ENCODE measurements around the gene URB2.
"Not testable (repeated sequence)": the region's sequence is repeated elsewhere in the genome, so short reads cannot be mapped to it uniquely, and the experiment has no call there.

The URB2 gene

DNA sequence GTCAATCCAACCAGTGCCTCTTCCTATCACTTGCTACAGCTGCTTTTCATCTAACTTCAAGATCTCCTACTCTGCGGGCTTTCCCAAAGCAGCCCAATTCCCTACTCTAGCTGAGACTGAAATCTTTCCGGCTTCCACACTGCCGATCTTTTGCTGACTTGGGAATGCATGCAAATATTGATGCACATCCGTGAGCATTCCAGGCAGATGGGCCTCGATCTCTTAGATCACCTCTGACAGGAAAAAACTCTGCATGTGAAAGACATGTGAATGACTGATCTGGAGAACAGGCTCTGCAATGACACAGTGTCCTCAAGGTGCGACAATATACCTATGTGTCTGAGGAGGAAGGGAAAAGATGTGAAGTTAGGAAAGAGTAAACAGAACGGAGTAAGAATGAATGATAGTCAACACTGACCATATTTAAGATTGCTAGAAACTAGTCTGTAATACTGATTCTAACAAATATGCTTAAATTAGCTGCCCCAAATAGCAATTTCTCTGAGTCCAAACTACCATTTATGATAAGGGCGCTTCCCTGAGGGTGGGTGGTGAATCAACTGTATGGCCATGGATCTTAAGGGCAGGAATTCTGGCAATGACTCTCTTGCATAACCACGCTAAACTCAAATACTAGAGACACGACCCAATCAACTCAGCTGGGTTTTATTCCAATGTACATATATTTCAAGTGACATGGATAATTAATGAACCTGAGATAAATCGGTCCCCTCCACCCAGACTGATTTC, 8.5 kb upstream of the URB2 start:
- DNase-seq = no peak

DNA sequence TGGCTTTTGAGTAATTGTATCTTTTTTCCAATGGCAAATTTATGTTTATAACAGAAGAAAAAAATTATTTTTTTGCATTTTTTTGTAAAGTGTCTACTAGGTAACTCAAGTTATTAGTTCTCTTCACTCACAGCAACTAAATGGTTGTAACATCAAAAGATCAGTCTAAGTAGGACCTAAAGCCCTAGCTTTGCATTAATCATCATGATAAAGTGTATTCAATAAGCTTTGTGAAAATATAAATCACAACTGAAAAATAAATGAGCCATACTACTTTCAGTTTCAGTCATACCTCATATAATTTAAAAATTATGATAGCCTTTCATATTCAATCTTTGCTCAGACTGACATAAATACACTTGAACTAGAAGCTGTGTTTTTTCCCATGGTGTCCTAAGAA, 7.0 kb upstream of the URB2 start:
- DNase-seq = no peak

GRCh38 chr1:229619614-229620013, 6.4 kb upstream of the URB2 start:
- DNase-seq = no peak

- no peak for DNase-seq
Observed at GRCh38 chr1:229620876-229621275, 5.2 kb upstream of the URB2 start.

DNA sequence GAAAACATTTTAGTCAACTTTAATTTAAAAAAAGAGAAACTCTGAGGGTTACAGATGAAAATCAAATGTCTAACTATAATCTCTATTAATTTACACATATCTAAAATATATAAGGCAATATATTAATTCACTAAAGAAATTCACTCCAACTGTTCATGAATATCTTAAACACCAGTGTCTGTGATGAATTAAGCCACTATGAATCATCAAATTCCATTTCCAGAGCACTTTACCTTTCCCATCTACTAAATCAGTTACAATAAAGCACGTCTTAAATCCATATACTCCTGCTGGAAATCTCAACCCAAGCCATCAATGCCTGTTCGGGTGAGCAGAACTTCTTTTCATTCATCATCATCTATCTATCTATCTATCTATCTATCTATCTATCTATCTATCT, 4.4 kb upstream of the URB2 start:
- no peak for DNase-seq

- DNase-seq = not testable (repeated sequence)
Observed at GRCh38 chr1:229622641-229623120, 3.4 kb upstream of the URB2 start.

DNA sequence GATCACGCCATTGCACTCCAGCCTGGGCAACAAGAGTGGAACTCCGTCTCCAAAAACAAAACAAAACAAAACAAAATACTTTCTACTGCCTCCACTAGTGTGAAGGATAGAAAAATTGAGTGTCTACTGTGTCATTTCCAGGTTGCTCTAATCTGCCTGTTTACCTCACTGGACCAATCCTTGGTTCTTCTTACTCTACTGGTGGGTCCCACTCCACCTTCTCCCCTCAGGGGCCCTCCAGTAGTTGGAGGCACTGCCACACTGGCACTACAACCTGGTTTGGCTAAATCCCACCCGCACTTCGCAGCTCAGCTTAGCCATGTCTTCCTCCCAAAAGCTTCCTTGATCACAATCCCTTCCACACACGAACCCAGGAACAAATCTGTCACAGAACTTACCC, 2.8 kb upstream of the URB2 start:
- no peak for DNase-seq

- no peak for DNase-seq
Observed at GRCh38 chr1:229623838-229624237, 2.2 kb upstream of the URB2 start.

GRCh38 chr1:229624521-229625070, 1.5 kb upstream of the URB2 start:
- DNase-seq = peak; percentile 22

- DNase-seq = no peak
Observed at GRCh38 chr1:229625071-229625914, 754 bp upstream of the URB2 start.

DNA sequence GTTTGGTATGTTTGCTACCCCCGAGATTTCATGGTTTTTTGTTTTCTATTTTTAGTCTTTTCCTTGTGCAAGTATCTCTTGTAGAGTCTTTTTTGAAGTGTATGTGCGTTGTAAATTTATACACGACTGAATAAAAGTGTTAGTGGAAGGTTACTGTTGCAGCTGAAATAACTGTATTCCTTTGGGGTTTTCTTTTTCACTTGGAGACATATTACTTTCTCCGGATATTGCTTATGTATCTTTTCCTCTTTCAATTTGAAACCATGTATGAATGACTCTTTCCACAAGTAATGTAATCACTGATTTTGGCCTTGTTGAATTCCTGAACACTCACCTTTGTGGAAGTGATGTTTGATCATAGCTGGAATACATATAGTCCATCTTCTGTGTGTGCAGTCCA, 956 bp downstream of the URB2 start:
- no peak for DNase-seq

DNA sequence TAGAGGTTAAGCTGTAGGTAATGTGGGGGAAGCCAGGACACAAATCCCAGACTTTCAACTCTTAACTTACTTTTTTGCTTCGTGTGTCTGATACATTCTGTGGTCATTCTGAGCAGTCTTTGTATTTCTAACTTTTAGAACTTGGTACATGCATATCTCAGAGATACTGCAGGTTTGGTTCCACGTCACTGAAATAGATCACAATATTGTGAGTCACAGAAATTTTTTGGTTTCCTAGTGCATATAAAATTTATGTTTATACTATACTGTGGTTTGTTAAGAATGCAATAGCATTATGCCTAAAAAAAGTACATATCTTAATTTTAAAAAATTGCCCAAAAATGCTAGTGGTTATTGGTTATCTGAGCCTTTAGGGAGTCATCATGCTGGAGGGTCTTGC, 3.2 kb downstream of the URB2 start:
- no peak for DNase-seq

GRCh38 chr1:229631148-229631547, 5.1 kb downstream of the URB2 start:
- DNase-seq = no peak

GRCh38 chr1:229631966-229632365, 5.9 kb downstream of the URB2 start:
- no peak for DNase-seq

DNA sequence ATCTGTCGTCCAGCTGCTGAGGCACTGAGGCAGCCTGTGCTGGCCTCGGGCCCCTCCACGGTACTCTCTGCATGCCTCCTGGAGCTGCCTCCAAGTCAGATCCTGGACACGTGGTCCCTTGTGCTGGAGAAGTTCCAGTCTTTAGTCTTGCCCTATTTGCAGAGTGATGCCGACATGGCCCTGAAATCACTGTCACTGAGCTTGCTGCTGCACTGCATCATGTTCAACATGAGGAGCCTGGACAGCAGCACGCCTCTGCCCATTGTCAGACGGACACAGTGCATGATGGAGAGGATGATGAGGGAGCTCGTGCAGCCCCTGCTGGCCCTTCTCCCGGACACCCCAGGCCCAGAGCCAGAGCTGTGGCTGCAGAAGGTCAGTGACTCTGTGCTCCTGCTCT, 10.0 kb downstream of the URB2 start:
- DNase-seq = no peak

DNA sequence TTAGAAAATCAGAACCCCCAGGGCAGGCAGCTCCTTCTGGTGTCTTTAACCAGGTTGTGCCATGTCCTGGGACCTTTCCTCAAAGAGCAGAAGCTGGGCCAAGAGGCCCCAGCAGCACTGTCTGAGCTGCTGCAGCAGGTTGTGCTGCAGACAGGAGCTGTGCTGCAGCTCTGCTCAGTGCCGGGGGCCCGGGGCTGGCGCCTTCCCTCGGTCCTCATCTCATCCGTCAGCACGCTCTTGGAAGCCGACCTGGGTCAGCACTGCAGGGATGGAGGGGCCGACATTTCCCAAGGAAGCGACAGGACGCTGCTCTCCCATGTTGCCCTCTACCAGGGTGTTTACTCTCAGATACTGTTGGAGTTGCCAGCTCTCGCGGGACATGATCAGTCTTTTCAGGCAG, 11.7 kb downstream of the URB2 start:
- no peak for DNase-seq

- DNase-seq = no peak
Observed at GRCh38 chr1:229640455-229640854, 14.4 kb downstream of the URB2 start.

GRCh38 chr1:229641306-229641705, 15.3 kb downstream of the URB2 start:
- DNase-seq = no peak

- DNase-seq = no peak
Observed at GRCh38 chr1:229642376-229642775, 16.3 kb downstream of the URB2 start.

DNA sequence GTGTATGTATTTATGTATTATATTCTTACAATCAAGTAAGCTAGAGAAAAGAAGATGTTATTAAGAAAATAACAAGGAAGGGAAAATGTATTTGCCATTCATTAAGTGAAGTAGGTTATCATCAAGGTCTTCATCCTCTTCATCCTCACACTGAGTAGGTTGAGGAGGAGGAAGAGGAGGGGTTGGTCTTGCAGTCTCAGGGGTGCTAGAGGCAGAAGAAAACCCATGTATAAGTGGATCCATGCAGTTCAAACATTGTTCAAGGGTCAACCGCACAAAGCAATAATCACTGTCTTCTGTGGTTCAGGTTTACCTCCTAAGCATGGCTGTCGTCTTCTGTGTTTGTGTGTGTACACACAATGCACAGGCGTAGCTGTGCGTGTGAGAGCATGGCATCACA, 16.9 kb downstream of the URB2 start:
- DNase-seq = no peak

DNA sequence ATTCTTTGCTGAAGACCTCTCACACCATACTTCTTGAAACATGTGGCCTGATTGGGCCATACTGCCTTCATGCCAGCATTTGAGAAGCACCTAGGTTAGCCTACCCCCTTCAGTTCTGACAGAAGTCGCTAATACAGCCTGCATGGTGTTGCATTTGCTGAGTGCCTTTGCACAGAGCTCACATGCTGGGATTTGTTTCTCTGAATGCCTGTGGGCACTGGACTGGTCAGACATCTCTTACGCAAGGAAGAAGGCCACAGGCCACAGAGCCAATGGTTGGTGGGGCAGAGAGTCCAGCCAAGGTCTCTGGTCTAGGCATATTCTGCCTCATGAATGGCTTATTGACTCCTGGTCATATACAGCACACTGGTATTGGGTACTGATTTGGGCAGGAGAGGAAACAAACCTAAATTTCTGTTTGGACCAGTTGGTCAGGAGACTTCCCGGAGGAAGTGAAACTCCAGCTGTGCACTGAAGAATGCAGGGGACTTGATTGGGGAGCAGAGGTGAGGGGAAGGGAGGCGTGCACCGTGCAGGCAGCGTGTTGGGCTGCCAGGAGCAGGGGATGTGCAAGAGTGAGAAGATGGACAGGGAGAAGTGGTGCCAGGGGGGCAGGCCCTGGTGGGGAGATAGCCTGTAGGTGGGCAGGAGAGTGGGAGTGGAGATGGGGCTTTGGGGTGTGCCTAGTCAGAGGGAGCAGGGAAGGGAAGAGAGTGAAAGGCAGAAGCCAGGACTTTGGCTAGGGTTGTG, 18.1 kb downstream of the URB2 start:
- DNase-seq = no peak

GRCh38 chr1:229645324-229645993, 19.4 kb downstream of the URB2 start:
- DNase-seq = no peak

- no peak for DNase-seq
Observed at GRCh38 chr1:229648406-229648805, 22.4 kb downstream of the URB2 start.

Measured in NCI-H748 treated with DMSO at 0.1 percent for 48 hours (cell line).